Gastroesophageal sphincter (tissue), 3 donors: Measurements from ENCODE around the gene BLOC1S4.

Experiments used
- CTCF ChIP-seq, 4 experiments: fragments of 200-600 bp in 2 of 4; fragments of 450-650 bp in 2 of 4; sonication (generic) in 1 of 4; IDR thresholded peaks; one replicate each; pipeline ENCODE4 v1.5.1; 2017 to 2019; ENCODE audit warnings: antibody characterized with exemption in 4 of 4, mild to moderate bottlenecking in 2 of 4, moderate library complexity in 2 of 4
- POLR2A ChIP-seq, 2 donors: fragments of 450-650 bp; IDR thresholded peaks; one replicate each; pipeline ENCODE4 v1.6.1; 2017; ENCODE audit warnings: antibody characterized with exemption in 2 of 2, mild to moderate bottlenecking in 2 of 2, moderate library complexity in 1 of 2
- POLR2AphosphoS5 ChIP-seq: sonication (generic); formaldehyde crosslinking; IDR thresholded peaks from one replicate; pipeline ENCODE4 v1.6.1; 2017; ENCODE audit warnings: antibody characterized with exemption

GRCh38 chr4:6682862-6683590, 32.9 kb upstream of the BLOC1S4 start:
- TF ChIP-seq CTCF (IDR thresholded peaks at IDR 0.05) (no peak), POLR2A (IDR thresholded peaks at IDR 0.05) (no peak), POLR2AphosphoS5 (no peak)
